HEK293 (cell line): ENCODE results near the gene DCST1.

Experiments used
- CTCF ChIA-PET: fragments of 350-600 bp; formaldehyde crosslinking; extraction: SDS; loops from one replicate; lab custom pipeline; 2021; ENCODE audit warnings: antibody characterized with exemption; lab: Yijun Ruan, JAX
- POLR2A ChIA-PET: fragments of 300-600 bp; formaldehyde crosslinking; extraction: SDS; loops from one replicate; lab custom pipeline; 2020; ENCODE audit warnings: antibody characterized with exemption, inconsistent platforms; lab: Yijun Ruan, JAX
- H3K27ac ChIP-seq: fragments of 200-500 bp; sonication (Bioruptor generic); 2 replicates; pipeline ENCODE4 v1.5.1; 2014; ENCODE audit warnings: low read depth, low read length, control low read depth, inconsistent platforms; ENCODE audit errors: extremely low read depth
- H3K36me3 ChIP-seq, 2 experiments: fragments of 200-500 bp in 1 of 2; sonication (Bioruptor generic) in 1 of 2; 1 replicate in 1 of 2; 2 replicates in 1 of 2; pipeline ENCODE4 v1.5.1; 2014 to 2017; ENCODE audit warnings: inconsistent platforms in 2 of 2, low read length in 2 of 2; ENCODE audit not compliant: control insufficient read depth in 2 of 2, insufficient read depth in 1 of 2
- H3K4me1 ChIP-seq: fragments of 200-500 bp; sonication (Bioruptor generic); 2 replicates; pipeline ENCODE4 v1.5.1; 2014; ENCODE audit warnings: mild to moderate bottlenecking, low read length, inconsistent platforms; ENCODE audit not compliant: control insufficient read depth, insufficient read depth
- H3K4me3 ChIP-seq: 2 replicates; pipeline ENCODE4 v1.5.1; 2011; ENCODE audit warnings: low read depth, mild to moderate bottlenecking, control low read depth, low read length, moderate library complexity
- H3K9me3 ChIP-seq: fragments of 200-500 bp; sonication (Bioruptor generic); 2 replicates; pipeline ENCODE4 v1.5.1; 2014; ENCODE audit warnings: low read depth, low read length, inconsistent platforms; ENCODE audit not compliant: control insufficient read depth, insufficient read depth
- FEZF1 ChIP-seq: fragments of 450-650 bp; formaldehyde crosslinking; IDR thresholded peaks from 2 replicates; pipeline ENCODE4 v1.5.1; 2016; ENCODE audit warnings: missing biosample characterization, missing genetic modification characterization
- HOXC10 ChIP-seq: sonication (generic); formaldehyde crosslinking; IDR thresholded peaks from 2 replicates; pipeline ENCODE4 v1.8.1; 2023; ENCODE audit warnings: mild to moderate bottlenecking, missing genetic modification reagents
- PRDM1 ChIP-seq: fragments of 450-650 bp; formaldehyde crosslinking; IDR thresholded peaks from 2 replicates; pipeline ENCODE4; 2016; ENCODE audit warnings: missing biosample characterization, missing genetic modification characterization
- ZBTB8A ChIP-seq: fragments of 450-650 bp; formaldehyde crosslinking; IDR thresholded peaks from 2 replicates; pipeline ENCODE4 v1.5.1; 2016; ENCODE audit warnings: missing biosample characterization, missing genetic modification characterization
- ZFHX2 ChIP-seq: fragments of 450-650 bp; formaldehyde crosslinking; conservative IDR thresholded peaks from 2 replicates; pipeline ENCODE4 v1.5.1; 2016; ENCODE audit warnings: missing biosample characterization, missing genetic modification characterization
- ZNF155 ChIP-seq: fragments of 450-650 bp; formaldehyde crosslinking; IDR thresholded peaks from 2 replicates; pipeline ENCODE4 v1.5.1; 2016; ENCODE audit warnings: missing biosample characterization, missing genetic modification characterization
- ZNF248 ChIP-seq: fragments of 450-650 bp; formaldehyde crosslinking; IDR thresholded peaks from 2 replicates; pipeline ENCODE4 v1.5.1; 2017; ENCODE audit warnings: missing biosample characterization, missing genetic modification characterization
- ZNF324 ChIP-seq: fragments of 450-650 bp; formaldehyde crosslinking; IDR thresholded peaks from 2 replicates; pipeline ENCODE4 v1.5.1; 2016; ENCODE audit warnings: missing biosample characterization, missing genetic modification characterization
- ZNF335 ChIP-seq: fragments of 450-650 bp; formaldehyde crosslinking; conservative IDR thresholded peaks from 2 replicates; pipeline ENCODE4 v1.5.1; 2016; ENCODE audit warnings: missing biosample characterization, missing genetic modification characterization
- ZNF350 ChIP-seq: fragments of 450-650 bp; formaldehyde crosslinking; IDR thresholded peaks from 2 replicates; pipeline ENCODE4 v1.5.0; 2017; ENCODE audit warnings: missing biosample characterization, mild to moderate bottlenecking, missing genetic modification characterization
- ZNF366 ChIP-seq: fragments of 450-650 bp; formaldehyde crosslinking; conservative IDR thresholded peaks from 2 replicates; pipeline ENCODE4 v1.5.1; 2016; ENCODE audit warnings: missing biosample characterization, missing genetic modification characterization
- ZNF544 ChIP-seq: fragments of 450-650 bp; formaldehyde crosslinking; IDR thresholded peaks from 2 replicates; pipeline ENCODE4 v1.5.0; 2017; ENCODE audit warnings: missing biosample characterization, missing genetic modification characterization
- ZNF561 ChIP-seq: fragments of 450-650 bp; IDR thresholded peaks from 2 replicates; pipeline ENCODE4 v1.5.1; 2018; ENCODE audit warnings: missing biosample characterization, missing genetic modification characterization, borderline replicate concordance
- ZNF621 ChIP-seq: fragments of 450-650 bp; formaldehyde crosslinking; IDR thresholded peaks from 2 replicates; pipeline ENCODE4 v1.5.1; 2017; ENCODE audit warnings: missing biosample characterization, missing genetic modification characterization
- ZNF664 ChIP-seq: fragments of 450-650 bp; formaldehyde crosslinking; IDR thresholded peaks from 2 replicates; pipeline ENCODE4 v1.5.1; 2016; ENCODE audit warnings: missing biosample characterization, missing genetic modification characterization
- ZNF785 ChIP-seq: fragments of 450-650 bp; formaldehyde crosslinking; IDR thresholded peaks from 2 replicates; pipeline ENCODE4 v1.5.1; 2016; ENCODE audit warnings: missing biosample characterization, missing genetic modification characterization
- ZXDB ChIP-seq: fragments of 450-650 bp; formaldehyde crosslinking; IDR thresholded peaks from 2 replicates; pipeline ENCODE4 v1.5.1; 2016; ENCODE audit warnings: missing biosample characterization, missing genetic modification characterization
- TF ChIP-seq, protein P1 (sequence below): fragments of 450-650 bp; formaldehyde crosslinking; IDR thresholded peaks from 2 replicates; pipeline ENCODE4 v1.5.1; 2017; ENCODE audit warnings: missing biosample characterization, missing genetic modification characterization
- TF ChIP-seq, protein P2 (sequence below): fragments of 450-650 bp; formaldehyde crosslinking; IDR thresholded peaks from 2 replicates; pipeline ENCODE4 v1.5.1; 2017; ENCODE audit warnings: missing biosample characterization, mild to moderate bottlenecking, missing genetic modification characterization, moderate library complexity
- TF ChIP-seq, protein P3 (sequence below): fragments of 450-650 bp; formaldehyde crosslinking; IDR thresholded peaks from 2 replicates; pipeline ENCODE4; 2016; ENCODE audit warnings: missing biosample characterization, missing genetic modification characterization
- TF ChIP-seq, protein P4 (sequence below): fragments of 450-650 bp; formaldehyde crosslinking; IDR thresholded peaks from 2 replicates; pipeline ENCODE4 v1.5.1; 2016; ENCODE audit warnings: missing biosample characterization, missing genetic modification characterization
- TF ChIP-seq, protein P5 (sequence below): fragments of 450-650 bp; formaldehyde crosslinking; IDR thresholded peaks from 2 replicates; pipeline ENCODE4 v1.5.1; 2016; ENCODE audit warnings: missing biosample characterization, missing genetic modification characterization
- TF ChIP-seq, protein P6 (sequence below): fragments of 450-650 bp; formaldehyde crosslinking; IDR thresholded peaks from 2 replicates; pipeline ENCODE4 v1.5.1; 2016; ENCODE audit warnings: missing biosample characterization, missing genetic modification characterization

DCST1 gene

DNA sequence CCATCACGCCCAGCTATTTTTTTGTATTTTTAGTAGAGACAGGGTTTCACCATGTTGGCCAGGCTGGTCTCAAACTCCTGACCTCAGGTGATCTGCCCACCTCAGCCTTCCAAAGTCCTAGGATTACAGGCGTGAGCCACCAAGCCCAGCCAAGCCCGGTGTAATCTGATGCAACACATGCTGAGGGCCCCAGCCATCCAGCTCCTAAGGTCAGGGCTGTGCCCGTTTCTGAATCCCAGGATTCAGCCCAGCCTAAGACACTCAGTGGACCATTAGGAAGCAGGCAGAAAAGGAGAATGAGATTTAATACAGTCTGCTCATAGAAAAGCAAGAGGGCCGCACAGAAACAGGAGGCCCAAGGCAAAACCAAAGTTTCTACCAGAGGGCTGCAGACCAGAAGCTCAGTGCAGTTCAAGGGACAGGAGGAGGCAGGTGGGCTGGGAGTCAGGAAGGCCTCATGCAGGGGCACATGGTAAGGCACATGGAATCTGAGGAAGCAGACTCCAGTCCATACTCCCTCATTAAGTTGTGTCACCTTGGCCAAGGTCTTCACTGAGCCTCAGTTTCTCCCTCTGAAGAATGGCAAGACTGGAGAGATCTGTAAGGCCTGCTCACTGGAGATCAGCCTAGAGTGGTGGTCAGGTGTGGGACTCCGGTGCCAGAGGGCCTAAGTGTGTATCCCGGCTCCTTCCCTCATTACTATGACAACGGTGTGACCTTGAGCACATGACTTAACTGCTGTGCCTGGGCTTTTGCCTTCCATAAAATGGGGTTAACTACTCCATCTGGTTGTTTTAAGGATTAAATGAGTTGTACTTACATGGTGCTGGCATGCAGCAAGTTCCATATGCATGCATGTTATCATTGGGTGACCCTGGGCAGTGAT lies 15.1 kb downstream of the DCST1 start (continued):
- TF ChIP-seq, protein P1, sequence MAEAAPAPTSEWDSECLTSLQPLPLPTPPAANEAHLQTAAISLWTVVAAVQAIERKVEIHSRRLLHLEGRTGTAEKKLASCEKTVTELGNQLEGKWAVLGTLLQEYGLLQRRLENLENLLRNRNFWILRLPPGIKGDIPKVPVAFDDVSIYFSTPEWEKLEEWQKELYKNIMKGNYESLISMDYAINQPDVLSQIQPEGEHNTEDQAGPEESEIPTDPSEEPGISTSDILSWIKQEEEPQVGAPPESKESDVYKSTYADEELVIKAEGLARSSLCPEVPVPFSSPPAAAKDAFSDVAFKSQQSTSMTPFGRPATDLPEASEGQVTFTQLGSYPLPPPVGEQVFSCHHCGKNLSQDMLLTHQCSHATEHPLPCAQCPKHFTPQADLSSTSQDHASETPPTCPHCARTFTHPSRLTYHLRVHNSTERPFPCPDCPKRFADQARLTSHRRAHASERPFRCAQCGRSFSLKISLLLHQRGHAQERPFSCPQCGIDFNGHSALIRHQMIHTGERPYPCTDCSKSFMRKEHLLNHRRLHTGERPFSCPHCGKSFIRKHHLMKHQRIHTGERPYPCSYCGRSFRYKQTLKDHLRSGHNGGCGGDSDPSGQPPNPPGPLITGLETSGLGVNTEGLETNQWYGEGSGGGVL (tag by site-specific recombination) = no peak
- TF ChIP-seq ZFHX2 (peak; percentile 22; the same call in 1 of the 2 replicates), ZNF785 (tag by site-specific recombination) (no peak), ZNF544 (tag by site-specific recombination) (no peak), ZXDB (no peak), ZNF664 (tag by site-specific recombination) (0 out of 2 replicates have a peak, but pooled peaks have one; percentile 28), ZNF248 (tag by site-specific recombination) (no peak), ZBTB8A (peak; percentile 66), HOXC10 (CRISPR knock-in tag) (no peak), ZNF621 (tag by site-specific recombination) (no peak), ZNF335 (peak; percentile 49), ZNF155 (tag by site-specific recombination) (no peak)
- TF ChIP-seq, protein P2, sequence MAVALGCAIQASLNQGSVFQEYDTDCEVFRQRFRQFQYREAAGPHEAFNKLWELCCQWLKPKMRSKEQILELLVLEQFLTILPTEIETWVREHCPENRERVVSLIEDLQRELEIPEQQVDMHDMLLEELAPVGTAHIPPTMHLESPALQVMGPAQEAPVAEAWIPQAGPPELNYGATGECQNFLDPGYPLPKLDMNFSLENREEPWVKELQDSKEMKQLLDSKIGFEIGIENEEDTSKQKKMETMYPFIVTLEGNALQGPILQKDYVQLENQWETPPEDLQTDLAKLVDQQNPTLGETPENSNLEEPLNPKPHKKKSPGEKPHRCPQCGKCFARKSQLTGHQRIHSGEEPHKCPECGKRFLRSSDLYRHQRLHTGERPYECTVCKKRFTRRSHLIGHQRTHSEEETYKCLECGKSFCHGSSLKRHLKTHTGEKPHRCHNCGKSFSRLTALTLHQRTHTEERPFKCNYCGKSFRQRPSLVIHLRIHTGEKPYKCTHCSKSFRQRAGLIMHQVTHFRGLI (tag by site-specific recombination) = peak; percentile 91
- TF ChIP-seq, protein P3, sequence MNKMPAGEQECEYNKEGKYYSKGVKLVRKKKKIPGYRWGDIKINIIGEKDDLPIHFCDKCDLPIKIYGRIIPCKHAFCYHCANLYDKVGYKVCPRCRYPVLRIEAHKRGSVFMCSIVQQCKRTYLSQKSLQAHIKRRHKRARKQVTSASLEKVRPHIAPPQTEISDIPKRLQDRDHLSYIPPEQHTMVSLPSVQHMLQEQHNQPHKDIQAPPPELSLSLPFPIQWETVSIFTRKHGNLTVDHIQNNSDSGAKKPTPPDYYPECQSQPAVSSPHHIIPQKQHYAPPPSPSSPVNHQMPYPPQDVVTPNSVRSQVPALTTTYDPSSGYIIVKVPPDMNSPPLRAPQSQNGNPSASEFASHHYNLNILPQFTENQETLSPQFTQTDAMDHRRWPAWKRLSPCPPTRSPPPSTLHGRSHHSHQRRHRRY (tag by site-specific recombination) = no peak
- TF ChIP-seq, all 188 proteins: peak for 6

DNA sequence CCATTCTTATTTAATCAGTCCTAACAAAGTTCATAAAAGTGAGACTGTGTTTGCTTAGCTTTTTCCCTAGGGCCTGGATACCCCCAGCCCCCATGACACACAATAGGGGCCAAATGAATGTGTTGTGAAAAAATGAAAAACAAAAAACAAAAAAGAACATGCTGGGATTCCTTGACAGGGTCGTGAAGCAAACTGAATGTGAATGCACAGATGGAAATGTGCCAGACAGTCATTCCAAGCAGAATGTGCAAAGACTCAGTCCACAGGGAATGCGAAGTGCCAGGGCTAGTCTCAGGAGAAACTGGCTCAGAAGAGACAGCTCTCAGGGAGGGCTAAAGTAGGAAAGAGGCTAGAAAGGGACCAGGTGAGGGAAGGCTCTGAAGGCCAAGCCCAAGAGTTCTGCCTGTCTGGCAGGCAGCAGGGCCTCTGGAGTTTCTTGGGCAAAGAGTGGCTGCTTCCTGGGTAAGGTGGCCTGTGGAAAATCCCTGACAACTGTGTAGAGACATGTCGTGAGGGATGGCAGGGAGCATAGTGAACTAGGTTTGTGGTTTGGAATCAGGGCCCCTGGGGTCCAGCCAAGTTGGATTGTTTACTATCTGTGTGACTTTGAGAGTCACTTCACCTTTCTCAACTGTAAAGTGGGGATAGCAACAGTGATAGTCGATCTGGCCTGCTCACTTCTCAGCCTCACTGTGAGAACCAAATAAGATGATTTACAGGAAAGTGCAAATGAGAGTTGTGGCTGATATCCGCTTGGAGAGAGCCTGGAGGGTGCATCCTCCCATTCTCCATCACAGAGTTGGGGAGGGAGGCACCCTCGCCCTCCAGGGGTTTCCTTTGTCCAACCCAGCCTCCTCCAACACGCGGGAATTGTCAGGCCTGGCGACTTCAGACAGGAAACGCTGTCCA lies 16.3 kb downstream of the DCST1 start:
- POLR2A ChIA-PET = interaction anchor here (1.0 to 1.6 kb wide), 9 partner anchors 8 to 123 kb away, joined by 4 to 10 read pairs (median 6); partner anchors contain the start of genes EFNA3, KRTCAP2 and SHC1
- peak overlapping the region; percentile 27; the same call in 1 of the 2 replicates for H3K27ac ChIP-seq
- TF ChIP-seq ZNF335 = peak; percentile 20
- peak; percentile 86 for TF ChIP-seq ZNF366 (tag by site-specific recombination)
- TF ChIP-seq ZNF350 (tag by site-specific recombination) = no peak
- 0 out of 2 replicates have a peak, but pooled peaks have one; percentile 87 for TF ChIP-seq ZXDB
- TF ChIP-seq FEZF1 (tag by site-specific recombination) = peak; percentile 82
- TF ChIP-seq PRDM1 (tag by site-specific recombination) = peak; percentile 91
- TF ChIP-seq ZNF324 = peak; percentile 89; the same call in 1 of the 2 replicates
- TF ChIP-seq, protein P4, sequence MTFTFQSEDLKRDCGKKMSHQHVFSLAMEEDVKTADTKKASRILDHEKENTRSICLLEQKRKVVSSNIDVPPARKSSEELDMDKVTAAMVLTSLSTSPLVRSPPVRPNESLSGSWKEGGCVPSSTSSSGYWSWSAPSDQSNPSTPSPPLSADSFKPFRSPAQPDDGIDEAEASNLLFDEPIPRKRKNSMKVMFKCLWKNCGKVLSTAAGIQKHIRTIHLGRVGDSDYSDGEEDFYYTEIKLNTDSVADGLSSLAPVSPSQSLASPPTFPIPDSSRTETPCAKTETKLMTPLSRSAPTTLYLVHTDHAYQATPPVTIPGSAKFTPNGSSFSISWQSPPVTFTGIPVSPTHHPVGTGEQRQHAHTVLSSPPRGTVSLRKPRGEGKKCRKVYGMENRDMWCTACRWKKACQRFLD (tag by site-specific recombination) = no peak
- TF ChIP-seq ZNF561 (tag by site-specific recombination) = peak; percentile 72; the same call in 1 of the 2 replicates
- no peak for TF ChIP-seq ZNF544 (tag by site-specific recombination)
- TF ChIP-seq, protein P5, sequence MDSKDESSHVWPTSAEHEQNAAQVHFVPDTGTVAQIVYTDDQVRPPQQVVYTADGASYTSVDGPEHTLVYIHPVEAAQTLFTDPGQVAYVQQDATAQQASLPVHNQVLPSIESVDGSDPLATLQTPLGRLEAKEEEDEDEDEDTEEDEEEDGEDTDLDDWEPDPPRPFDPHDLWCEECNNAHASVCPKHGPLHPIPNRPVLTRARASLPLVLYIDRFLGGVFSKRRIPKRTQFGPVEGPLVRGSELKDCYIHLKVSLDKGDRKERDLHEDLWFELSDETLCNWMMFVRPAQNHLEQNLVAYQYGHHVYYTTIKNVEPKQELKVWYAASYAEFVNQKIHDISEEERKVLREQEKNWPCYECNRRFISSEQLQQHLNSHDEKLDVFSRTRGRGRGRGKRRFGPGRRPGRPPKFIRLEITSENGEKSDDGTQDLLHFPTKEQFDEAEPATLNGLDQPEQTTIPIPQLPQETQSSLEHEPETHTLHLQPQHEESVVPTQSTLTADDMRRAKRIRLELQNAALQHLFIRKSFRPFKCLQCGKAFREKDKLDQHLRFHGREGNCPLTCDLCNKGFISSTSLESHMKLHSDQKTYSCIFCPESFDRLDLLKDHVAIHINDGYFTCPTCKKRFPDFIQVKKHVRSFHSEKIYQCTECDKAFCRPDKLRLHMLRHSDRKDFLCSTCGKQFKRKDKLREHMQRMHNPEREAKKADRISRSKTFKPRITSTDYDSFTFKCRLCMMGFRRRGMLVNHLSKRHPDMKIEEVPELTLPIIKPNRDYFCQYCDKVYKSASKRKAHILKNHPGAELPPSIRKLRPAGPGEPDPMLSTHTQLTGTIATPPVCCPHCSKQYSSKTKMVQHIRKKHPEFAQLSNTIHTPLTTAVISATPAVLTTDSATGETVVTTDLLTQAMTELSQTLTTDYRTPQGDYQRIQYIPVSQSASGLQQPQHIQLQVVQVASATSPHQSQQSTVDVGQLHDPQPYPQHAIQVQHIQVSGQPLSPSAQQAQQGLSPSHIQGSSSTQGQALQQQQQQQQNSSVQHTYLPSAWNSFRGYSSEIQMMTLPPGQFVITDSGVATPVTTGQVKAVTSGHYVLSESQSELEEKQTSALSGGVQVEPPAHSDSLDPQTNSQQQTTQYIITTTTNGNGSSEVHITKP = peak; percentile 56; the same call in 1 of the 2 replicates
- TF ChIP-seq, protein P6, sequence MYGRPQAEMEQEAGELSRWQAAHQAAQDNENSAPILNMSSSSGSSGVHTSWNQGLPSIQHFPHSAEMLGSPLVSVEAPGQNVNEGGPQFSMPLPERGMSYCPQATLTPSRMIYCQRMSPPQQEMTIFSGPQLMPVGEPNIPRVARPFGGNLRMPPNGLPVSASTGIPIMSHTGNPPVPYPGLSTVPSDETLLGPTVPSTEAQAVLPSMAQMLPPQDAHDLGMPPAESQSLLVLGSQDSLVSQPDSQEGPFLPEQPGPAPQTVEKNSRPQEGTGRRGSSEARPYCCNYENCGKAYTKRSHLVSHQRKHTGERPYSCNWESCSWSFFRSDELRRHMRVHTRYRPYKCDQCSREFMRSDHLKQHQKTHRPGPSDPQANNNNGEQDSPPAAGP (tag by site-specific recombination) = no peak

More for the DNA sequence above, 16.3 kb downstream of the DCST1 start:
- CTCF ChIA-PET = interaction anchor here (0.7 to 9.2 kb wide), 20 partner anchors 8 to 157 kb away, joined by 3 to 94 read pairs (median 4); partner anchors contain the start of genes PBXIP1 and ZBTB7B
- no peak overlapping the region; the same call in 1 of the 2 replicates for H3K4me3 ChIP-seq
- peaks cover 9% of the 10 kb centered on the region for H3K4me1 ChIP-seq
- peaks cover 0 to 15% of the 10 kb centered on the region in 2 experiments; a peak in 1 of 3 replicates for H3K36me3 ChIP-seq
- H3K9me3 ChIP-seq = no peaks in the 10 kb centered on the region
